ENCODE measurements around the gene KRT74. TPM values are rescaled to one million over a fixed set of nuclear protein-coding genes. Genes with fewer than 3 reads are reported as not detected.

KRT74 gene
- total and polyA plus RNA-seq, 9 of the 15 experiments (the other 6 are each of a cell fraction or from before 2014, with no cell fraction given), result not detected

- no peak for FAIRE-seq
- ATAC-seq, result no peak
- Histone ChIP-seq H3K4me3 (no peak overlapping the region), H3K27me3 (ENCODE audit: control insufficient read depth in 2 of 2, insufficient read depth in 2 of 2, low read length in 2 of 2) (peaks cover 21 to 72% of the 10 kb centered on the region in 2 experiments; a peak in 4 of 5 replicates), H3K4me1 (replicated peaks in 1 of 2; ENCODE audit: control insufficient read depth in 2 of 2, insufficient read depth in 2 of 2, low read length in 2 of 2) (no peaks in the 10 kb centered on the region; a peak in 1 of 5 replicates), H3K36me3 (ENCODE audit: control insufficient read depth, insufficient read depth, low read length) (no peaks in the 10 kb centered on the region), H3K9me3 (replicated peaks; ENCODE audit: control insufficient read depth, insufficient read depth, low read depth, low read length) (no peaks in the 10 kb centered on the region), H3K9ac (ENCODE audit: insufficient read depth in 1 of 2, low read depth in 2 of 2, low read length in 2 of 2) (no peak overlapping the region), H4K20me1 (replicated peaks; ENCODE audit: control insufficient read depth, insufficient read depth, low read length) (peaks cover 4% of the 10 kb centered on the region; the same call in 1 of the 2 replicates), H3K9me1 (ENCODE audit: control insufficient read depth, insufficient read depth, low read length) (no peaks in the 10 kb centered on the region), H3K79me2 (ENCODE audit: control insufficient read depth, insufficient read depth, low read length) (no peaks in the 10 kb centered on the region), H3K27ac (ENCODE audit: extremely low read depth, low read depth, low read length) (no peak overlapping the region), H2AFZ (ENCODE audit: low read depth, low read length) (no peak overlapping the region), H3K4me2 (ENCODE audit: insufficient read depth, low read length) (no peak overlapping the region)
- CTCF ChIA-PET (ENCODE audit: low intra/inter-chr PET ratio), result no interaction called here
- WGBS (ENCODE audit: insufficient coverage, low coverage, missing lambda C conversion rate), result 5% methylated on average over 5 of the region's 5 CpGs
- TF ChIP-seq POLR3G (IDR thresholded peaks at IDR 0.05; ENCODE audit: extremely low read depth, insufficient read length, insufficient replicate concordance) (no peak), MTA1 (IDR thresholded peaks at IDR 0.05; ENCODE audit: borderline replicate concordance) (no peak), ESRRA (IDR thresholded peaks at IDR 0.05; ENCODE audit: borderline replicate concordance, low read depth) (no peak), SMARCC2 (IDR thresholded peaks at IDR 0.05; ENCODE audit: low read depth) (no peak), ZNF277 (CRISPR knock-in tag; IDR thresholded peaks at IDR 0.05; ENCODE audit: borderline replicate concordance) (no peak), MCM5 (IDR thresholded peaks at IDR 0.05; ENCODE audit: low read depth) (no peak)
- BruUV-seq (replicated peaks), result no TSS peak
- in situ Hi-C loops (cut with MboI) (no loop called here), intact Hi-C loops (cut with micrococcal nuclease) (no loop called here)
- no peak for DNase-seq (ENCODE audit: extremely low read depth in 1 of 4, low spot score in 3 of 4)
- POLR2A ChIA-PET, result interaction anchor here (0.6 kb wide), 1 partner anchor 165 kb away, joined by 3 read pairs; no protein-coding TSS in a partner anchor
These were observed 55.8 kb downstream of the KRT74 start for GRCh38 chr12:52517888-52518287.
